Measurements from ENCODE around the gene OR52N5. TPM values are rescaled to one million over a fixed set of nuclear protein-coding genes. Genes with fewer than 3 reads are reported as not detected.

OR52N5 gene
- total and polyA plus RNA-seq, 9 of the 15 experiments (the other 6 are each of a cell fraction or from before 2014, with no cell fraction given), result not detected

GRCh38 chr11:5809905-5810795 is 27.0 kb upstream of the OR52N5 start (continued):
- TF ChIP-seq ZNF584 (CRISPR knock-in tag; IDR thresholded peaks at IDR 0.05; ENCODE audit: low read depth) (no peak), CHD1 (IDR thresholded peaks at IDR 0.05; ENCODE audit: low read length) (no peak), ZBTB8A (IDR thresholded peaks at IDR 0.05; ENCODE audit: partially characterized antibody) (no peak), TEAD1 (CRISPR knock-in tag; IDR thresholded peaks at IDR 0.05) (no peak), KDM1A (IDR thresholded peaks at IDR 0.05) (peak; percentile 59 to 64; a peak in 3 of 4 replicates), MCM2 (IDR thresholded peaks at IDR 0.05; ENCODE audit: low read depth) (no peak), HMG20A (CRISPR knock-in tag; conservative IDR thresholded peaks at IDR 0.05) (no peak), HOMEZ (CRISPR knock-in tag; IDR thresholded peaks at IDR 0.05) (no peak), ADNP (tag; IDR thresholded peaks at IDR 0.05) (no peak), FOXK2 (conservative IDR thresholded peaks at IDR 0.05 in 1 of 2, IDR thresholded peaks at IDR 0.05 in 1 of 2; ENCODE audit: low read depth in 2 of 2) (peak; percentile 40 to 45; a peak in 3 of 4 replicates), ZNF785 (CRISPR knock-in tag; IDR thresholded peaks at IDR 0.05) (no peak), ZNF277 (CRISPR knock-in tag; IDR thresholded peaks at IDR 0.05; ENCODE audit: borderline replicate concordance) (no peak), ARID3A (IDR thresholded peaks at IDR 0.05; ENCODE audit: borderline replicate concordance, low read depth, low read length) (no peak), SRSF1 (IDR thresholded peaks at IDR 0.05; ENCODE audit: low read depth, low read length) (no peak), SMAD2 (IDR thresholded peaks at IDR 0.05; ENCODE audit: low read depth, low read length) (no peak), MLLT1 (IDR thresholded peaks at IDR 0.05) (peak in 1 of 2 experiments; percentile 32; a peak in 1 of 4 replicates), YY1 (IDR thresholded peaks at IDR 0.05; ENCODE audit: borderline replicate concordance in 1 of 3, control insufficient read depth in 1 of 3, extremely low read depth in 1 of 3, insufficient read depth in 3 of 3, insufficient read length in 1 of 3, insufficient replicate concordance in 2 of 3, low read depth in 1 of 3, low read length in 2 of 3) (peak in 1 of 3 experiments; percentile 86)
- TF ChIP-seq, protein P1, sequence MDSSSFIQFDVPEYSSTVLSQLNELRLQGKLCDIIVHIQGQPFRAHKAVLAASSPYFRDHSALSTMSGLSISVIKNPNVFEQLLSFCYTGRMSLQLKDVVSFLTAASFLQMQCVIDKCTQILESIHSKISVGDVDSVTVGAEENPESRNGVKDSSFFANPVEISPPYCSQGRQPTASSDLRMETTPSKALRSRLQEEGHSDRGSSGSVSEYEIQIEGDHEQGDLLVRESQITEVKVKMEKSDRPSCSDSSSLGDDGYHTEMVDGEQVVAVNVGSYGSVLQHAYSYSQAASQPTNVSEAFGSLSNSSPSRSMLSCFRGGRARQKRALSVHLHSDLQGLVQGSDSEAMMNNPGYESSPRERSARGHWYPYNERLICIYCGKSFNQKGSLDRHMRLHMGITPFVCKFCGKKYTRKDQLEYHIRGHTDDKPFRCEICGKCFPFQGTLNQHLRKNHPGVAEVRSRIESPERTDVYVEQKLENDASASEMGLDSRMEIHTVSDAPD (CRISPR knock-in tag; IDR thresholded peaks at IDR 0.05), result no peak

Data from K562 (cell line).